ENCODE measurements around the gene PDPR.
"Not testable (repeated sequence)": the region's sequence is repeated elsewhere in the genome, so short reads cannot be mapped to it uniquely, and the experiment has no call there.

The PDPR gene

DNA sequence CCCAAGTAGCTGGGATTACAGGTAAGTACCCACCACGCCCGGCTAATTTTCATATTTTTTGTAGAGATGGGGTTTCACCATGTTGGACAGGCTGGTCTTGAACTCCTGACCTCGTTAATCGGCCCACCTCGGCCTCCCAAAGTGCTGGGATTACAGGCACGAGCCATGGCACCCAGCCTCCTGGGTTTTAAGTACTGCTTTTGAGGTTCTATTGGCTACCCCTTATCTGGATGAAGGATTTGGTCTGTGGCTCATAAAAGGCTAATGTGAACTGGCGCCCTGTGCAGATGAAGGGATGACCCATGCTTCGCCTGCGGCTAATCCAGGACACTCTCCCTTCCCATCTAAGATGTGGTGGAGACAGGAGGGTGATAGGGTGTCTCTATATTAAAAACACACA lies 85.0 kb downstream of the PDPR start:
- intact Hi-C loops (cut with DNase I); DNase-seq: not testable (repeated sequence)

DNA sequence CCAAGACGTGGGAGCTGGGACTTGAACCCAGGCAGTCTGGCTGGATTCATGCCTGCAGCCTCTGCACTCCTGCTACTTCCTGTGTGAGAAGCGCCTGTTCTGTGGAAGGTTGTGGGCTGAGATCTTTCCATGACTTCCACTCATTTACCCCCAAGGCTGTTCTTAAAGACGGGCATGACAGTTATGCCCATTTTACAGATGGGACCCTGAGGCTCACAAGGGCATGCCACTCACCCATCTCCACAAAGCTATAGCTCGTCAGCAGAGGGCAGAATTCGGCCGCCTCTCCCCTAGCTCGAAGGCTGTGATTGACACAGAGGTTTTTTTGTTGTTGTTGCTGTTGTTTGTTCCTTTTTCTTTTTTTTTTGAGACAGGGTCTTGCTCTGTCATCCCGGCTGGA lies 85.9 kb downstream of the PDPR start:
- DNase-seq = not testable (repeated sequence)

DNA sequence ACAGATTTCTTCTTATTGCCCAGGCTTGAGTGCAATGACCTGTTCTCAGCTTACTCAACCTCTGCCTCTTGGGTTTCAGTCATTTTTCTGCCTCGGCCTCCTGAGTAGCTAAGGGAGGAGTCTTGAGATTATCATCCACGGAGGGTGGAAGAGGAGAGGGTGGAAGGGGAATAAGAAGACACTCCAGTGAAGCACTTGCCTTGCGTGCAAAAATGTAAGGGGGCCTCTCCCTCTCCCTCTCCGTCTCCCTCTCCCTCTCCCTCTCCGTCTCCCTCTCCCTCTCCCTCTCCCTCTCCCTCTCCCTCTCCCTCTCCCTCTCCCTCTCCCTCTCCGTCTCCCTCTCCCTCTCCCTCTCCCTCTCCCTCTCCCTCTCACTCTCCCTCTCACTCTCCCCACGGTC lies 89.4 kb downstream of the PDPR start:
- intact Hi-C loops (cut with DNase I); DNase-seq: not testable (repeated sequence)

More for the DNA sequence above, 85.9 kb downstream of the PDPR start:
- intact Hi-C loops (cut with DNase I) = not testable (repeated sequence)

DNA sequence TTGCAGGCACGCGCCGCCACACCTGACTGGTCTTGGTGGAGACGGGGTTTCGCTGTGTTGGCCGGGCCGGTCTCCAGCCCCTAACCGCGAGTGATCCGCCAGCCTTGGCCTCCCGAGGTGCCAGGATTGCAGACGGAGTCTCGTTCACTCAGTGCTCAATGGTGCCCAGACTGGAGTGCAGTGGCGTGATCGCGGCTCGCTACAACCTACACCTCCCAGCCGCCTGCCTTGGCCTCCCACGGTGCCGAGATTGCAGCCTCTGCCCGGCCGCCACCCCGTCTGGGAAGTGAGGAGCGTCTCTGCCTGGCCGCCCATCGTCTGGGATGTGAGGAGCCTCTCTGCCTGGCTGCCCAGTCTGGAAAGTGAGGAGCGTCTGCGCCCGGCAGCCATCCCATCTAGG lies 89.9 kb downstream of the PDPR start:
- intact Hi-C loops (cut with DNase I) = not testable (repeated sequence)

DNA sequence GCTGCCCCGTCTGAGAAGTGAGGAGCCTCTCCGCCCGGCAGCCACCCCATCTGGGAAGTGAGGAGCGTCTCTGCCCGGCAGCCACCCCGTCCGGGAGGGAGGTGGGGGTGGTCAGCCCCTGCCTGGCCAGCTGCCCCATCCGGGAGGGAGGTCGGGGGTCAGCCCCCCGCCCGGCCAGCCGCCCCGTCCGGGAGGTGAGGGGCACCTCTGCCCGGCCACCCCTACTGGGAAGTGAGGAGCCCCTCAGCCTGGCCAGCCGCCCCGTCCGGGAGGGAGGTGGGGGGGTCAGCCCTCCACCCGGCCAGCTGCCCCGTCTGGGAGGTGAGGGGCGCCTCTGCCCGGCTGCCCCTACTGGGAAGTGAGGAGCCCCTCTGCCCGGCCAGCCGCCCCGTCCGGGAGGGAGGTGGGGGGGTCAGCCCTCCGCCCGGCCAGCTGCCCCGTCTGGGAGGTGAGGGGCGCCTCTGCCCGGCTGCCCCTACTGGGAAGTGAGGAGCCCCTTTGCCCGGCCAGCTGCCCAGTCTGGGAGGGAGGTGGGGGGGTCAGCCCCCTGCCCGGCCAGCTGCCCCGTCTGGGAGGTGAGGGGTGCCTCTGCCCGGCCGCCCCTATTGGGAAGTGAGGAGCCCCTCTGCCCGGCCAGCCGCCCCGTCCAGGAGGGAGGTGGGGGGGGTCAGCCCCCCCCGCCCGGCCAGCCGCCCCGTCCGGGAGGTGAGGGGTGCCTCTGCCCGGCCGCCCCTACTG lies 90.7 kb downstream of the PDPR start:
- intact Hi-C loops (cut with DNase I); DNase-seq: not testable (repeated sequence)

More for the DNA sequence above, 89.9 kb downstream of the PDPR start:
- not testable (repeated sequence) for DNase-seq

DNA sequence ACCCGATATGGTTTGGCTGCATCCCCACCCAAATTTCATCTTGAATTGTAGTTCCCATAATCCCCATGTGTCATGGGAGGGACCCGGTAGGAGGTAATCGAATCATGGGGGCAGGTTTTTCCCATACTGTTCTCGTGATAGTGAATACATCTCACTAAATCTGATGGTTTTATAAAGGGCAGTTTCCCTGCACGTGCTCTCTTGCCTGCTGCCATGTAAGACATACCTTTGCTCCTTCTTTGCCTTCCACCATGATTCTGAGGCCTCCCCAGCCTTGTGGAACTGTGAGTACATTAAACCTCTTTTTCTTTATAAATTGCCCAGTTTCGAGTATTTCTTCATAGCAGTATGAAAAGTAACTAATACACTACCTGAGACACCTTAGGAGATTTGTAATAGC lies 92.2 kb downstream of the PDPR start:
- intact Hi-C loops (cut with DNase I); DNase-seq: not testable (repeated sequence)
